HG02981 (cell line): ENCODE data around the gene SLC28A1.
"Not testable (repeated sequence)": the region's sequence is repeated elsewhere in the genome, so short reads cannot be mapped to it uniquely, and the experiment has no call there.

Experiments used
- ATAC-seq: cut with Tn5 transposase; IDR thresholded peaks from one replicate; pipeline ENCODE4 v1.9.1; 2021; ENCODE audit warnings: mild to moderate bottlenecking, moderate library complexity; ENCODE audit not compliant: unreplicated experiment

The SLC28A1 gene

GRCh38 chr15:84961707-84962106 is 77.2 kb downstream of the SLC28A1 start:
- ATAC-seq: no peak

- ATAC-seq: no peak
Observed at GRCh38 chr15:84962955-84963354, 78.5 kb downstream of the SLC28A1 start.

- no peak for ATAC-seq
Observed at GRCh38 chr15:84967380-84967779, 82.9 kb downstream of the SLC28A1 start.

- no peak for ATAC-seq
Observed at GRCh38 chr15:84968301-84968700, 83.8 kb downstream of the SLC28A1 start.

- no peak for ATAC-seq
Observed at GRCh38 chr15:84969257-84969656, 84.8 kb downstream of the SLC28A1 start.

GRCh38 chr15:84970843-84971242 is 86.4 kb downstream of the SLC28A1 start:
- no peak for ATAC-seq

GRCh38 chr15:84973492-84974460 is 89.3 kb downstream of the SLC28A1 start:
- ATAC-seq: no peak

- no peak for ATAC-seq
Observed at GRCh38 chr15:84975871-84976351, 91.4 kb downstream of the SLC28A1 start.

- no peak for ATAC-seq
Observed at GRCh38 chr15:84976746-84977345, 92.4 kb downstream of the SLC28A1 start.

GRCh38 chr15:84979651-84980050 is 95.2 kb downstream of the SLC28A1 start:
- ATAC-seq: no peak

- peak; percentile 52 for ATAC-seq
Observed at GRCh38 chr15:84980196-84981053, 96.0 kb downstream of the SLC28A1 start.

- ATAC-seq: peak; percentile 58
Observed at GRCh38 chr15:84981054-84981710, 96.7 kb downstream of the SLC28A1 start.

GRCh38 chr15:84981711-84982300 is 97.3 kb downstream of the SLC28A1 start, which contains the start of gene PDE8A:
TSS of gene PDE8A (plus strand) at chr15:84981856. CDS start at chr15:84982163, 307 bp downstream.
- ATAC-seq: peak; percentile 11

- ATAC-seq: no peak
Observed at GRCh38 chr15:84982301-84982920, 97.9 kb downstream of the SLC28A1 start.

- no peak for ATAC-seq
Observed at GRCh38 chr15:84983294-84983693, 98.8 kb downstream of the SLC28A1 start.

GRCh38 chr15:84983711-84984110 is 99.2 kb downstream of the SLC28A1 start:
- ATAC-seq: no peak

- ATAC-seq: no peak
Observed at GRCh38 chr15:84985158-84985557, 100.7 kb downstream of the SLC28A1 start.

GRCh38 chr15:84987351-84987750 is 102.9 kb downstream of the SLC28A1 start:
- not testable (repeated sequence) for ATAC-seq

- ATAC-seq: no peak
Observed at GRCh38 chr15:84987949-84988624, 103.6 kb downstream of the SLC28A1 start.
